Right lobe of liver (tissue), 6 donors: ENCODE measurements around the gene KLHL26. TPM values are rescaled to one million over a fixed set of nuclear protein-coding genes. Genes with fewer than 3 reads are reported as not detected.

ENCODE experiments used
- ATAC-seq, 4 donors: fragments of 200-7000 bp; cut with Tn5 transposase; one replicate each; pipeline ENCODE4 v1.9.1; 2020; ENCODE audit warnings: mild to moderate bottlenecking in 4 of 4, moderate library complexity in 4 of 4
- DNase-seq, 3 donors: peaks; one replicate each; pipeline ENCODE4 v3.0.0-alpha.2; 2020
- H3K27ac ChIP-seq, 3 donors: fragments of 200-600 bp; one replicate each; pipeline ENCODE4 v1.8.0; 2022
- H3K27me3 ChIP-seq, 2 donors: fragments of 200-600 bp; one replicate each; pipeline ENCODE4 v1.8.0; 2022
- H3K36me3 ChIP-seq, 4 donors: fragments of 200-600 bp; sonication (generic) in 1 of 4; one replicate each; pipeline versions ENCODE4 v1.5.1 to v1.8.0; 2017 to 2022; ENCODE audit warnings: control low read depth in 1 of 4
- H3K4me1 ChIP-seq, 4 donors: fragments of 200-600 bp; sonication (generic) in 1 of 4; one replicate each; pipeline versions ENCODE4 v1.5.1 to v1.8.0; 2017 to 2022; ENCODE audit warnings: control low read depth in 1 of 4
- H3K4me3 ChIP-seq, 3 donors: fragments of 200-600 bp; one replicate each; pipeline ENCODE4 v1.8.0; 2022
- H3K9me3 ChIP-seq, 4 donors: fragments of 200-600 bp; sonication (generic) in 1 of 4; one replicate each; pipeline versions ENCODE4 v1.5.1 to v1.8.0; 2017 to 2022; ENCODE audit warnings: control low read depth in 1 of 4
- POLR2A ChIP-seq: fragments of 450-650 bp; IDR thresholded peaks from one replicate; pipeline ENCODE4 v1.6.1; 2017; ENCODE audit warnings: antibody characterized with exemption, mild to moderate bottlenecking
- WGBS: methylation state at CpG from one replicate; pipeline ENCODE4 v1.1.6; 2018; ENCODE audit warnings: low coverage, low lambda C conversion rate; ENCODE audit not compliant: insufficient coverage; ENCODE audit errors: missing lambda C conversion rate; 5-methylcytosine and 5-hydroxymethylcytosine counted together
- intact Hi-C, 2 donors: fragments of 100-400 bp; cut with DNase I; formaldehyde crosslinking; loops; one replicate each; pipeline versions ENCODE4 v1.11.2 to v1.14.1; 2022
- total RNA-seq, 6 experiments: library from RNA; depleted of rRNA in 2 of 6; stranded (reverse); fragments of >200 nt in 2 of 6; fragmentation: NEBNext Ultra II Directional in 3 of 6; extraction: Animal tissue kit (Norgen Biotek cat#: 25700) in 3 of 6; gene quantifications; one replicate each; pipeline versions ENCODE4 v1.1.0 to v1.2.4, GENCODE V29; 2016 to 2023
- TF ChIP-seq, protein P1 (sequence below), 4 donors: fragments of 200-600 bp in 3 of 4; fragments of 450-650 bp in 1 of 4; IDR thresholded peaks; one replicate each; pipeline versions ENCODE4 v1.5.1 to v1.8.0; 2016 to 2022; ENCODE audit warnings: antibody characterized with exemption in 4 of 4, mild to moderate bottlenecking in 2 of 4
- donor health status: DM: no; HTN: yes; CAD: no.
- donor health status: DM: no; HTN: no; CAD: no.
- donor health status: DM: no; HTN: no; CAD: no.
- donor health status: DM: no; HTN: yes; CAD: no.
- donor health status: DM: no; HTN: yes; CAD: no.

The KLHL26 gene
- total RNA-seq, 6 experiments from 2014 or later: 3.8 to 5.0 (median 4.7) TPM

- H3K9me3 ChIP-seq: no peaks in the 10 kb centered on the region
- 100% methylated on average over 4 of the region's 11 CpGs for WGBS
- no peaks in the 10 kb centered on the region for H3K27me3 ChIP-seq
- H3K4me1 ChIP-seq: no peaks in the 10 kb centered on the region
- intact Hi-C loops: no loop called here
- no peak overlapping the region for H3K27ac ChIP-seq
- ATAC-seq (no peak), DNase-seq (no peak)
- H3K4me3 ChIP-seq: no peak overlapping the region
- H3K36me3 ChIP-seq: no peaks in the 10 kb centered on the region
- no peak for TF ChIP-seq POLR2A
- TF ChIP-seq, protein P1, sequence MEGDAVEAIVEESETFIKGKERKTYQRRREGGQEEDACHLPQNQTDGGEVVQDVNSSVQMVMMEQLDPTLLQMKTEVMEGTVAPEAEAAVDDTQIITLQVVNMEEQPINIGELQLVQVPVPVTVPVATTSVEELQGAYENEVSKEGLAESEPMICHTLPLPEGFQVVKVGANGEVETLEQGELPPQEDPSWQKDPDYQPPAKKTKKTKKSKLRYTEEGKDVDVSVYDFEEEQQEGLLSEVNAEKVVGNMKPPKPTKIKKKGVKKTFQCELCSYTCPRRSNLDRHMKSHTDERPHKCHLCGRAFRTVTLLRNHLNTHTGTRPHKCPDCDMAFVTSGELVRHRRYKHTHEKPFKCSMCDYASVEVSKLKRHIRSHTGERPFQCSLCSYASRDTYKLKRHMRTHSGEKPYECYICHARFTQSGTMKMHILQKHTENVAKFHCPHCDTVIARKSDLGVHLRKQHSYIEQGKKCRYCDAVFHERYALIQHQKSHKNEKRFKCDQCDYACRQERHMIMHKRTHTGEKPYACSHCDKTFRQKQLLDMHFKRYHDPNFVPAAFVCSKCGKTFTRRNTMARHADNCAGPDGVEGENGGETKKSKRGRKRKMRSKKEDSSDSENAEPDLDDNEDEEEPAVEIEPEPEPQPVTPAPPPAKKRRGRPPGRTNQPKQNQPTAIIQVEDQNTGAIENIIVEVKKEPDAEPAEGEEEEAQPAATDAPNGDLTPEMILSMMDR (IDR thresholded peaks at IDR 0.05): no peak
Observed at GRCh38 chr19:18710186-18710585, 73.4 kb downstream of the KLHL26 start.

DNA sequence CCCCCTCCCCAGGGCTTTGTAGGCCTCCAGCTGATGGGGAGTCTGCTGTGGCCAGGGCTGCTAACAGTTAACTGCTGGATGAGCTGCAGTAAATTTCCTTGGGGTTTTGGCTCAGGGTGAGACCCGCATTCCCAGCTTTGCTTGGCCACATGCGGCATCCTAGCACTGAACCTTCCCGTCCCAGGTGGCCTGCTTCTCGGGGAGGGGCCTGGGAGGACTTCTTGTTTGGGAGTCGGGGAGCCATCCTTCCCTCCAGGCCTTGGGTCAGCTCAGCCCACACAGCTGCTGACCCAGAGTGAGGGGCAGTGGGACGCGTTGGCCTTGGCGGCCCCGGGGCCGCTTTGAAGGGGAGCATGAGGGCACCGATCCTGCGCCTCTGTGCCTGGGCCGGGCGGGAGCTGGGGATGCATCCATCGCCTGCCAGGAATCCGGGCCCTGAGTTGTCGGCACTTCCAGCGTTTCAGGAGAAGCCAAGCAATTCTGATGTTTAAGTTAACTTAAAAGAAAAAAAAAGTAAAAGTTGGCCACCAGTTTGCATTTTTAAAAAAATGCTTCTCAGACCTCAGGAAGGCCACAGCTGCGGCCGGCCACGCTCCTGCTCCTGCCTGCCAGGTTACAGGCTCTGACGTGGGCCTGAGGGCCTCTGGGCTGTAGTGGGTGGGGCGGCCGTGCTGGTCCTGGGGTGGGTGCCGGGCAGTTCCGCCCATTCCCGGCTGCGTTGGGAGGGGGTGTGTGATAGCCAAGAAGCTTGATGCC lies 74.3 kb downstream of the KLHL26 start:
- DNase-seq: no peak
- H3K4me1 ChIP-seq: no peaks in the 10 kb centered on the region
- 100% methylated on average over 2 of the region's 28 CpGs for WGBS
- no peaks in the 10 kb centered on the region for H3K36me3 ChIP-seq
- no peaks in the 10 kb centered on the region for H3K9me3 ChIP-seq
- no peak for TF ChIP-seq POLR2A
- TF ChIP-seq, protein P1 (IDR thresholded peaks at IDR 0.05): no peak
- intact Hi-C loops: no loop called here
- no peaks in the 10 kb centered on the region for H3K27me3 ChIP-seq
- no peak for ATAC-seq
- H3K27ac ChIP-seq: no peak overlapping the region
- no peak overlapping the region for H3K4me3 ChIP-seq

DNA sequence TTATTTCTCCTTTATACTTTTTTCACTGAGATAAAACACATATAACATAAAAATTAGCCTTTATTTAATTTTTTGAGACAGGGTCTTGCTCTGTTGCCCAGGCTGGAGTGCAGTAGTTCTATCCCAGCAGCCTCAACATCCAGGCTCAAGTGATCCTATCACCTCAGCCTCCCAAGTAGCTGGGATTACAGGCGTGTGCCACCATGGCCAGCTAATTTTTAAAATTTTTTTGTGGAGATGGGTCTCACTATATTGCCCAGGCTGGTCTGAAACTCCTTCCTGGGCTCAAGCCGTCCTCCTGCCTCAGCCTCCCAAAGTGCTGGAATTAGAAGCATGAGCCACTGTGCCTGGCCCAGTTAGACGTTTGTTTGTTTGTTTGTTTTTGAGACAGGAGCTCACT lies 75.1 kb downstream of the KLHL26 start:
- H3K4me1 ChIP-seq: no peaks in the 10 kb centered on the region
- H3K36me3 ChIP-seq: no peaks in the 10 kb centered on the region
- intact Hi-C loops: no loop called here
- no peak overlapping the region for H3K27ac ChIP-seq
- ATAC-seq: no peak
- 71% methylated on average over 3 of the region's 3 CpGs for WGBS
- no peaks in the 10 kb centered on the region for H3K27me3 ChIP-seq
- DNase-seq: no peak
- no peak overlapping the region for H3K4me3 ChIP-seq
- no peaks in the 10 kb centered on the region for H3K9me3 ChIP-seq
- no peak for TF ChIP-seq POLR2A
- TF ChIP-seq, protein P1 (IDR thresholded peaks at IDR 0.05): no peak

- no peak overlapping the region for H3K4me3 ChIP-seq
- DNase-seq (no peak), ATAC-seq (no peak)
- H3K27ac ChIP-seq: no peak overlapping the region
- 89% methylated on average over 5 of the region's 5 CpGs for WGBS
- intact Hi-C loops: no loop called here
- TF ChIP-seq, protein P1 (IDR thresholded peaks at IDR 0.05): no peak
- no peak for TF ChIP-seq POLR2A
- no peaks in the 10 kb centered on the region for H3K27me3 ChIP-seq
- H3K4me1 ChIP-seq: no peaks in the 10 kb centered on the region
- no peaks in the 10 kb centered on the region for H3K9me3 ChIP-seq
- H3K36me3 ChIP-seq: no peaks in the 10 kb centered on the region
Observed at GRCh38 chr19:18712981-18713380, 76.2 kb downstream of the KLHL26 start.
